GM18517 (cell line): ENCODE results near the gene CFAP100.

Experiments
- ATAC-seq: cut with Tn5 transposase; IDR thresholded peaks from one replicate; pipeline ENCODE4 v1.9.1; 2021; ENCODE audit warnings: mild to moderate bottlenecking, moderate library complexity; ENCODE audit not compliant: unreplicated experiment

The CFAP100 gene

GRCh38 chr3:126373682-126374601, 20.8 kb upstream of the CFAP100 start:
- ATAC-seq, result no peak

GRCh38 chr3:126375835-126376331, 18.8 kb upstream of the CFAP100 start:
- no peak for ATAC-seq

- no peak for ATAC-seq
Measured at GRCh38 chr3:126376444-126376843, 18.3 kb upstream of the CFAP100 start.

DNA sequence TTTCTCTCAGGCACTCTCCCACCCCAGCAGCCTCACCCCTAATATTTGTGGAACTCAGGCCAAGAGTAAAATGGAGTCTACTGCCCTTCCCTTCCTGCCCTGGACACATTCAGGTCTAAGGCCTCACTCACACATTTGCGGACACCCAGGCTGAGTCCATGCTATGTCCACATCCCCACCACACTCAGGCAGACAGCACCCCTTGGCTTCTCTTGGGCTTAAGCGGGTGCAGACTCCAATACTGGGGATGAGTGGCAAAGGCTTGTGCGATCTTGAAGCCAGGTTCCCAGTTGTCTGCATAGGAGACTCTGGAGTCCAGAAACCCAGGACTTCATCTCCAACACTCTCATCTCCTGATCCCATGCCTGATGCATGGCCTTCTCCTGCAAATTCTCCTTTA, 17.5 kb upstream of the CFAP100 start:
- no peak for ATAC-seq

DNA sequence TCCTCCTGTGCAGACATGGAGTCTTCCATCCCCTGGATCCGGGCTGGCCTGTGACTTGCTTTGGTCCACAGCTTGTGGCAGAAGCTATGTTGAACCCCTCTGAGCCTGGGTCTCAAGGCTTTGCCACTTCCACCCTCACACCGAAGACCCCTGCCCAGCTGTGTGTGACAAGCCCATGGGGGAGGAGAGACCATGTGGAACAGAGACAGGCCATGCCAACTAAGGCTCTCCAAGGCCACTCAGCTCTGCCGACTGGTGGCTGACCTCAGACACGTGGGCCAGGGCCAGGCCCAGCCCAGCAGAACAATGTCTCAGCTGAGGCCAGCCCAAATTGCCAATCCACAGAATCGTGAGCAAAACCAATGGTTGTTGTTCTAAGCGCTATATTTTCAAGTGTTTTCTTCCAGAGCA, 16.4 kb upstream of the CFAP100 start:
- ATAC-seq, result no peak

- ATAC-seq, result no peak
Measured at GRCh38 chr3:126380011-126380768, 14.5 kb upstream of the CFAP100 start.

GRCh38 chr3:126381966-126382365, 12.7 kb upstream of the CFAP100 start:
- ATAC-seq, result no peak

DNA sequence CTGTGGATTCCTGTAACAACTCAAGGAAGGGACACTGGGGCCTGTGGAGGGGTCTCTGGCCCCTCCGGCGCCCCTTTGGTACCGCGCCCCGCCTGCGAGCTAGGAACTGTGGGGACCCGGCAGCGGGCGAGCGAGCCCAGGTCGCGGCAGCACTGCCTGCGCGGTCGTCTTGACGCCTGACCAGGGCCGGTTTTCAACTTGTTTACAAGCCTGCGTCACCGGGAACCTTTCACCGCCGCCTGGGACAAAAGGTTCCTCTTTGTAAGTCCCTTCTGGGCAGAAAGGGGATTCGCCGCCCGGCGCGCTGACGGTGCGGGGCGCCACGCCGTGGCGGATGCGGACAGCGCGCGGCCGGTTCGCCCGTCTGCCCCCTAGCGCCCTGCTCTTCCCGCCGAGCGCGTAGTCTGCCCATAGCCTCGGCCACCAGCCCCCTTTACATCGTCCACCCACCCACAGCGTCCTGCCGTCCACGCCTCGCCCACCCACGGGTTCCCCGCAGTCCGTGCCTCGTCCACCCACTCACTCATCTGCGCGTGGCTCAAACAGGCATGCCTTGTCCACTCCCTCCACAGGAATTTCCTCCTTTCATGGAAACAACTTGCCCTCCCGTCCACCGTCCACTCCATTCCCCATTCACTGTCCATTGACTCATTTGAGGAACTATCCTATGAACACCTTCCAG, 5.5 kb upstream of the CFAP100 start:
- no peak for ATAC-seq

DNA sequence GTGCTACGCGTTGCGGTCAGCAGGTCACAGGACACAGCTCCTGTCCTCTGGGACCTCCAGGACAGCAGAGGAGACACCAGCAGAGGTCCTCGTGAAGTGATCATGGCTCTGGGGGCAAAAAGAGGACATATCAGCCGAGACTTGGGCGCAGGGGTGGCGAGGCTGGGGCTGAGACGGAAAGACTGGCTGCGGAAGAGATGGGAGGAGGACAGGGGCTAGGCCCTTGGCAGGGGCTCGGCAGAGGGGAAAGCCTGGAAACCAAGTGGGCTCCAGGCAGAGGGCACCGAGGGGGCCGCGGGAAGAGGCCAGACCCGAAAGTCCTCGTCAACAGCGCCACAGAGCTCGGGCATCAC, 4.9 kb upstream of the CFAP100 start:
- no peak for ATAC-seq

DNA sequence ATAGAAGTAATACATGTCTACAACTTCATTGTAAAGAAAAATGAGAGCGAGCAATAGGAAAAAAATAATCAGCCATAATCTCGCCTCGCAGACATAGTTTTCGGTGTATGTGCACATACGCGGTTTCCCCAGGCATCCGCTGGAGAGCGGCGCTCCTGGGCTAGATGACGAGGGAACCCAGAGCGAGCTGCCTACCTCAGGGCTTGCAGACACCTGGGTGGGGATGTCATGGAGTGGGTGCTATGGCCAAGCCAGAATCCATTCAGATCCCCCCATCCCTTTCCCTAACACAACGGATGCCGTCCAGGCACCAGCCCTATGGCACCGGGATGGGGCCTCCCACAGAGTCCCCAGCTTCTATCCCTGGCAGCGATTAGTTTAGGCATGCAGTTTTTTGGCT, 4.5 kb upstream of the CFAP100 start:
- no peak for ATAC-seq

DNA sequence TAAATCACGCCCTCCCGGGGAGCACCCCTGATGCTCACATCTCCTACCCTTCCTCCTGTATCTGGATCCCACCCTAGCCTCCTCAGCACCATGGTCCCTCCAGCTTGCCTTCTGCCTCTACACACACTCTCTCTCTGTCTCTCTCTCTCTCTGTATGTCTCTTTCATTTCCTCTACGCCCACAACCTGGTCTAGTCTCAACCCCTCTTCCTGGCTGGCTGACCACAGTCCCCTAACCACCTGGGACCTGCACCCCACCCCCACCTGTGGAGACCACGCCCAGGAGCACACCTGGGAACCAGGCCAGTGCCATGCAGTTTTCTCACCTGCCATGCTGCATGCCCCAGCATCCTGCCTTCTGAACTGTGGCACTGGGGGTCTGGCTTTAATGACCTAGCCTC, 4.0 kb upstream of the CFAP100 start:
- no peak for ATAC-seq

DNA sequence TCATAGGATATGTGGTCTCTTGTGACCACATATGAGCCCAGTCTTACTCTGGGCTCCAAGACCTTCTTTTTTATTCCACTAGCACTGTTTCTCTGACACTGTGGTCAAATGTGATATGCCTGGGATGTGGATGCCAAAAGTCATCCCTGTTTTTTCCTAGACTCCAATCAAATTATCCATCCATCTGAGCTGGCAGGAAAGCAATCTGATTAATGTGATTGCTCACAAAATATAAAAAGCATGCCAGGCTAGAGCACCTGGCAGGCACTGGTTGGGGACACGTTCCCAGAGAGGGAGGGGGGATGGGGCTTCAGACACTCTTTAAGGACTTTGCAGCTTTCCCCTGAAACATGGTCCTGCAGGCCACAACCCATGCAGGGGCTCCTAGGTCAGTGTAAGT, 3.1 kb upstream of the CFAP100 start:
- ATAC-seq, result no peak

DNA sequence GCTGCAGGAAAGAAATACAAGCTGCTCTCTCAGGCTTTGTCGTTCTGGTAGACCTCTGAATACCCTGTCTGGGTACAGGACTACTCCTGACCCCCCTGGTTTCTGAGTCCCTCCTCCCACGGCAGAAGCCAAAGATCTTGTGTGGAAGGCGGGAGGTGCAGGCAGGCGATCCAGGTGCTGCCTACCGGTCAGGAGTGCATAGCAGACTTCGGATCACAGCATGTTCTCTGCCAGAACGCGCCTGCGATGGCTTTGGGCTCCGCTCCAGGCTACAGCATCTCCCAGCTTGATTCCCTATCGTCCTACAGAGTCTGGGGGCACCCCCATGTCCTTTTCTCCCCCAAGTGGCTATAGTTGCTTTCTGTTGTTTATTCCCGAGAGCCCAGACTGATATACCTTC, 2.5 kb upstream of the CFAP100 start:
- no peak for ATAC-seq

- ATAC-seq, result no peak
Measured at GRCh38 chr3:126393563-126393962, 1.1 kb upstream of the CFAP100 start.

DNA sequence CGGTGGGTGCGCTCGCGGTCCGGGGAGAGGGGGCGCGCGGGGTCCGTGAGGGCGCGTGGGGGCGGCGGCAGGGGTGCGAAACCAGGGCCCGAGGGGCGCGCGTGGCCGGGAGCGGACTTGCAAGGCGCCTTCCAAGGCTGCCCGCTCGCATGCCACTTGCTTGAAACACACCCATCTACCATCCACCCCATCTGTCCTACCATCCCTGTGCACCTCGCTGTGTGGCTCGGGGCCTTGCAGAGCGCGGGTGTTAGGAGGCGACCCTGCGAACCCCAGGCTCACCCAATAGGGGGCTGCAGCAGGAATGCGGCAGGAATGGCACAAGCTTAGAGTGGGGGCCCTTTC, 240 bp downstream of the CFAP100 start:
- no peak for ATAC-seq

- no peak for ATAC-seq
Measured at GRCh38 chr3:126395846-126396513, 1.3 kb downstream of the CFAP100 start.

- no peak for ATAC-seq
Measured at GRCh38 chr3:126396536-126396935, 1.8 kb downstream of the CFAP100 start.

- ATAC-seq, result no peak
Measured at GRCh38 chr3:126397610-126398422, 3.1 kb downstream of the CFAP100 start.

GRCh38 chr3:126398423-126399350, 4.0 kb downstream of the CFAP100 start:
- no peak for ATAC-seq
